ENCODE measurements around the gene OR5AK2.
"Not testable (repeated sequence)": the region's sequence is repeated elsewhere in the genome, so short reads cannot be mapped to it uniquely, and the experiment has no call there.

Gene OR5AK2

DNA sequence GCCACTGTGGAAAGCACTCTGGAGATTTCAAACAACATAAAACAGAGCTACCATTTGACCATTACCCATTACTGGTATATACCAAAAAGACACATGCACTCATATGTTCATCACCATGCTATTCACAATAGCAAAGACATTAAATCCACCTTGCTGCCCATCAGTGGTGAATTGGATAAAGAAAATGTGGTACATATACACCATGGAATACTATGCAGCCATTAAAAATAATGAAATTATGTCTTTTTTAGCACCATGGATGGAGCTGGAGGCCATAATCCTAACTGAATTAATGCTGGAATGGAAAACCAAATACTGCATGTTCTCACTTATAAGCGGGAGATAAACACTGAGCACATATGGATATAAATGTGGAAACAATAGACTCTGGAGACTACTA, 34.8 kb upstream of the OR5AK2 start:
- H3K27me3 ChIP-seq (ENCODE audit: control insufficient read depth in 1 of 2, insufficient read depth in 1 of 2, low read length in 2 of 2); H2BK120ac ChIP-seq (ENCODE audit: low read depth, low read length); H2AFZ ChIP-seq (ENCODE audit: low read depth, low read length); H3K4me1 ChIP-seq (ENCODE audit: control insufficient read depth, insufficient read depth, low read depth, low read length); H3K4ac ChIP-seq (ENCODE audit: low read depth in 1 of 2, low read length in 2 of 2); H3K4me3 ChIP-seq (ENCODE audit: insufficient read depth in 1 of 2, low read depth in 1 of 2, low read length in 2 of 2); H3K9ac ChIP-seq (ENCODE audit: low read length); H4K91ac ChIP-seq (ENCODE audit: low read length); DNase-seq; H4K8ac ChIP-seq (ENCODE audit: low read length); H2AK5ac ChIP-seq (ENCODE audit: low read length, severe bottlenecking); H2BK12ac ChIP-seq (ENCODE audit: low read length in 2 of 2); H3K18ac ChIP-seq (ENCODE audit: low read depth in 1 of 2, low read length in 2 of 2); H3K14ac ChIP-seq (ENCODE audit: low read length in 2 of 2); H3K27ac ChIP-seq (ENCODE audit: low read length, poor library complexity, severe bottlenecking); H3K4me2 ChIP-seq (ENCODE audit: low read length, poor library complexity, severe bottlenecking); H3K23ac ChIP-seq (ENCODE audit: low read length in 2 of 2); H3K36me3 ChIP-seq (ENCODE audit: control insufficient read depth in 1 of 2, insufficient read depth in 2 of 2, low read depth in 1 of 2, low read length in 2 of 2); H2BK15ac ChIP-seq (ENCODE audit: low read depth, poor library complexity, severe bottlenecking); H2BK5ac ChIP-seq (ENCODE audit: low read depth, low read length, poor library complexity, severe bottlenecking); H3K79me1 ChIP-seq (replicated peaks; ENCODE audit: low read length, poor library complexity, severe bottlenecking): not testable (repeated sequence)
- 100% methylated on average over 1 of the region's 1 CpG for WGBS
- H3K9me3 ChIP-seq (ENCODE audit: control insufficient read depth, low read length): peaks cover 13% of the 10 kb centered on the region

DNA sequence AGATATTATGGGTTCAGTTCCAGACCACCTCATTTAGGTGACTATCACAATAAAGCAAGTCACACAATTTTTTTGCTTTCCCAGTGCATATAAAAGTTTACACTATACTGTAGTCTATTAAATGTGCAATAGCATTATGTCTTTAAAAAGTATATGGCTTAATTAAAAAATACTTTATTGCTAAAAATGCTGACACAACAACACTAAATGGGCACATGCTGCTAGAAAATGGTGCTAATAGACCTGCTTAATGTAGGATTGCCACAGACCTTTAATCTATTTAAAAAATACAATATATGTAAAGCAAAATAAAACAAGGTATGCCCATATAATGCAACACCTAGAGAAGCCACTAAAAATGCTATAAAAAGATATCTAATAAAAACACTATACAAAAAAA, 27.1 kb upstream of the OR5AK2 start:
- Histone ChIP-seq H3K9me3 (ENCODE audit: control insufficient read depth, low read length) (no peaks in the 10 kb centered on the region), H3K4me3 (ENCODE audit: insufficient read depth in 1 of 2, low read depth in 1 of 2, low read length in 2 of 2) (no peak overlapping the region), H2BK120ac (ENCODE audit: low read depth, low read length) (no peak overlapping the region), H3K14ac (ENCODE audit: low read length in 2 of 2) (no peak overlapping the region), H3K18ac (ENCODE audit: low read depth in 1 of 2, low read length in 2 of 2) (no peak overlapping the region), H2BK5ac (ENCODE audit: low read depth, low read length, poor library complexity, severe bottlenecking) (no peak overlapping the region), H2BK12ac (ENCODE audit: low read length in 2 of 2) (no peak overlapping the region), H2AFZ (ENCODE audit: low read depth, low read length) (no peak overlapping the region), H3K9ac (ENCODE audit: low read length) (no peak overlapping the region), H3K4me1 (ENCODE audit: control insufficient read depth, insufficient read depth, low read depth, low read length) (no peaks in the 10 kb centered on the region), H2BK15ac (ENCODE audit: low read depth, poor library complexity, severe bottlenecking) (no peak overlapping the region), H3K36me3 (ENCODE audit: control insufficient read depth in 1 of 2, insufficient read depth in 2 of 2, low read depth in 1 of 2, low read length in 2 of 2) (no peaks in the 10 kb centered on the region), H3K4ac (ENCODE audit: low read depth in 1 of 2, low read length in 2 of 2) (no peak overlapping the region), H3K79me1 (replicated peaks; ENCODE audit: low read length, poor library complexity, severe bottlenecking) (no peaks in the 10 kb centered on the region), H2AK5ac (ENCODE audit: low read length, severe bottlenecking) (no peak overlapping the region), H3K4me2 (ENCODE audit: low read length, poor library complexity, severe bottlenecking) (no peak overlapping the region), H3K27me3 (ENCODE audit: control insufficient read depth in 1 of 2, insufficient read depth in 1 of 2, low read length in 2 of 2) (no peaks in the 10 kb centered on the region), H4K8ac (ENCODE audit: low read length) (no peak overlapping the region), H4K91ac (ENCODE audit: low read length) (no peak overlapping the region), H3K23ac (ENCODE audit: low read length in 2 of 2) (no peak overlapping the region), H3K27ac (ENCODE audit: low read length, poor library complexity, severe bottlenecking) (no peak overlapping the region)
- no peak for DNase-seq

DNA sequence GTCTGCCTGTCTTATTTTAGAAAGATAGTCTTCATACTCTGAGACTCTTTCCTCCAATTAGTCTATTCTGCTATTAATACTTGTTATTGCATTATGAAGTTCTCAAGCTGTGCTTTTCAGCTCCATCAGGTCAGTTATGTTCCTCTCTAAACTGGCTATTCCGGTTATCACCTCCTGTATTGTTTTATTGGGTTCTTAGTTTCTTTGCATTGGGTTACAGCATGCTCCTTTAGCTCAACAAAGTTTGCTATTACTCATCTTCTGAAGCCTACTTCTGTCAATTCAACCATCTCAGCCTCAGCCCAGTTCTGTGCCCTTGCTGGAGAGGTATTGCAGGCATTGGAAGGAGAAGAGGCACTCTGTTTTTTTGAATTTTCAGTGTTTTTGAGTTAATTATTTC, 21.0 kb upstream of the OR5AK2 start:
- WGBS: no CpG with 5 or more reads among the region's 1 CpG
- Histone ChIP-seq H3K23ac (ENCODE audit: low read length in 2 of 2) (no peak overlapping the region), H3K27ac (ENCODE audit: low read length, poor library complexity, severe bottlenecking) (no peak overlapping the region), H3K4me1 (ENCODE audit: control insufficient read depth, insufficient read depth, low read depth, low read length) (no peaks in the 10 kb centered on the region), H2AK5ac (ENCODE audit: low read length, severe bottlenecking) (no peak overlapping the region), H3K9me3 (ENCODE audit: control insufficient read depth, low read length) (no peaks in the 10 kb centered on the region), H2AFZ (ENCODE audit: low read depth, low read length) (no peak overlapping the region), H3K4me3 (ENCODE audit: insufficient read depth in 1 of 2, low read depth in 1 of 2, low read length in 2 of 2) (no peak overlapping the region), H3K36me3 (ENCODE audit: control insufficient read depth in 1 of 2, insufficient read depth in 2 of 2, low read depth in 1 of 2, low read length in 2 of 2) (no peaks in the 10 kb centered on the region), H2BK15ac (ENCODE audit: low read depth, poor library complexity, severe bottlenecking) (no peak overlapping the region), H3K27me3 (ENCODE audit: control insufficient read depth in 1 of 2, insufficient read depth in 1 of 2, low read length in 2 of 2) (no peaks in the 10 kb centered on the region), H3K14ac (ENCODE audit: low read length in 2 of 2) (no peak overlapping the region), H3K9ac (ENCODE audit: low read length) (no peak overlapping the region), H2BK5ac (ENCODE audit: low read depth, low read length, poor library complexity, severe bottlenecking) (no peak overlapping the region), H2BK120ac (ENCODE audit: low read depth, low read length) (no peak overlapping the region), H3K79me1 (replicated peaks; ENCODE audit: low read length, poor library complexity, severe bottlenecking) (no peaks in the 10 kb centered on the region), H3K18ac (ENCODE audit: low read depth in 1 of 2, low read length in 2 of 2) (no peak overlapping the region), H3K4ac (ENCODE audit: low read depth in 1 of 2, low read length in 2 of 2) (no peak overlapping the region), H2BK12ac (ENCODE audit: low read length in 2 of 2) (no peak overlapping the region), H4K8ac (ENCODE audit: low read length) (no peak overlapping the region), H4K91ac (ENCODE audit: low read length) (no peak overlapping the region), H3K4me2 (ENCODE audit: low read length, poor library complexity, severe bottlenecking) (no peak overlapping the region)
- no peak for DNase-seq

DNA sequence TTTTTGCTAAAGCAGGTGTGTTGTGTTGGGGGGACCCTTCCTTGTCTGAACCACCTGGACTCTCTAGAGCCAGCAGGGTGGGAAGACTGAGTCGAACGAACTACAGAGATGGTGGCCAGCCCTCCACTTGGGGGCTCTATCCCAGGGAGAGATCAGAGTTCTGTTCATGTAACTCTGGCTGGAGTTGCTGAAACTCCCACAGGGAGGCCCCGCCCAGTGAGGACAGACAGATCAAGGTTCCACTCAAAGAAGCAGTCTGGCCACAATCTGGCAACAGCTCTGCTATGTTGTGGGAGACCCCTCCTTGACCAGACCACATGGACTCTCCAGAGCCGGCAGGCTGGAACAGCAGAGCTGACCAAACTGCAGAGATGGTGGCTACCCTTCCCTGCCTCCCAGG, 20.2 kb upstream of the OR5AK2 start:
- Histone ChIP-seq H3K9me3 (ENCODE audit: control insufficient read depth, low read length) (no peaks in the 10 kb centered on the region), H3K27me3 (ENCODE audit: control insufficient read depth in 1 of 2, insufficient read depth in 1 of 2, low read length in 2 of 2) (no peaks in the 10 kb centered on the region), H2BK5ac (ENCODE audit: low read depth, low read length, poor library complexity, severe bottlenecking) (no peak overlapping the region), H4K8ac (ENCODE audit: low read length) (no peak overlapping the region), H3K4me3 (ENCODE audit: insufficient read depth in 1 of 2, low read depth in 1 of 2, low read length in 2 of 2) (no peak overlapping the region), H3K18ac (ENCODE audit: low read depth in 1 of 2, low read length in 2 of 2) (no peak overlapping the region), H2AK5ac (ENCODE audit: low read length, severe bottlenecking) (no peak overlapping the region), H2BK120ac (ENCODE audit: low read depth, low read length) (no peak overlapping the region), H3K27ac (ENCODE audit: low read length, poor library complexity, severe bottlenecking) (no peak overlapping the region), H4K91ac (ENCODE audit: low read length) (no peak overlapping the region), H2BK15ac (ENCODE audit: low read depth, poor library complexity, severe bottlenecking) (no peak overlapping the region), H3K79me1 (replicated peaks; ENCODE audit: low read length, poor library complexity, severe bottlenecking) (no peaks in the 10 kb centered on the region), H3K9ac (ENCODE audit: low read length) (no peak overlapping the region), H3K4ac (ENCODE audit: low read depth in 1 of 2, low read length in 2 of 2) (no peak overlapping the region), H3K4me2 (ENCODE audit: low read length, poor library complexity, severe bottlenecking) (no peak overlapping the region), H3K4me1 (ENCODE audit: control insufficient read depth, insufficient read depth, low read depth, low read length) (no peaks in the 10 kb centered on the region), H3K14ac (ENCODE audit: low read length in 2 of 2) (no peak overlapping the region), H2BK12ac (ENCODE audit: low read length in 2 of 2) (no peak overlapping the region), H3K36me3 (ENCODE audit: control insufficient read depth in 1 of 2, insufficient read depth in 2 of 2, low read depth in 1 of 2, low read length in 2 of 2) (no peaks in the 10 kb centered on the region), H3K23ac (ENCODE audit: low read length in 2 of 2) (no peak overlapping the region), H2AFZ (ENCODE audit: low read depth, low read length) (no peak overlapping the region)
- 53% methylated on average over 4 of the region's 4 CpGs for WGBS
- no peak for DNase-seq
